Calu3 (cell line): ENCODE results near the gene PRKN. TPM values are rescaled to one million over a fixed set of nuclear protein-coding genes. Genes with fewer than 3 reads are reported as not detected.

Source experiments
- BruUV-seq: library from RNA; stranded (reverse); fragments of 400-500 nt; replicated peaks from 2 replicates; lab custom pipeline; 2021; lab: Mats Ljungman, UMichigan
- CTCF ChIA-PET: fragments of 300-600 bp; sonication (Branson Sonifier 250); formaldehyde crosslinking; loops from one replicate; lab custom pipeline; 2022; ENCODE audit warnings: antibody characterized with exemption; lab: Charles Lee
- DNase-seq: peaks from one replicate; pipeline ENCODE4 v3.0.0; 2022
- H3K27ac Mint-ChIP-seq: one replicate; pipeline ENCODE4 v1.8.0; 2022; ENCODE audit warnings: mixed read lengths; ENCODE audit not compliant: unreplicated experiment
- H3K27me3 Mint-ChIP-seq: one replicate; pipeline ENCODE4 v1.8.0; 2022; ENCODE audit warnings: mixed read lengths; ENCODE audit not compliant: unreplicated experiment
- H3K36me3 Mint-ChIP-seq: one replicate; pipeline ENCODE4 v1.8.0; 2022; ENCODE audit warnings: mild to moderate bottlenecking, moderate library complexity, mixed read lengths; ENCODE audit not compliant: insufficient read depth, unreplicated experiment
- H3K4me1 Mint-ChIP-seq: one replicate; pipeline ENCODE4 v1.8.0; 2022; ENCODE audit warnings: mild to moderate bottlenecking, low read depth, mixed read lengths; ENCODE audit not compliant: unreplicated experiment
- H3K4me3 Mint-ChIP-seq: one replicate; pipeline ENCODE4 v1.8.0; 2022; ENCODE audit warnings: mild to moderate bottlenecking, low read depth, moderate library complexity, mixed read lengths; ENCODE audit not compliant: unreplicated experiment
- H3K9me3 Mint-ChIP-seq: one replicate; pipeline ENCODE4 v1.8.0; 2022; ENCODE audit warnings: low read depth, mixed read lengths; ENCODE audit not compliant: unreplicated experiment
- intact Hi-C: fragments of 100-400 bp; cut with micrococcal nuclease; formaldehyde crosslinking; loops from one replicate; pipeline ENCODE4 v1.10.0; 2022; ENCODE audit not compliant: unreplicated experiment
- total RNA-seq: library from RNA; stranded (reverse); gene quantifications from 2 replicates; pipeline ENCODE4 v1.2.3, GENCODE V29; 2022
- TF ChIP-seq, protein P1 (sequence below): fragments of 200-600 bp; IDR thresholded peaks from one replicate; pipeline ENCODE4 v1.8.0; 2022; ENCODE audit warnings: antibody characterized with exemption; ENCODE audit not compliant: unreplicated experiment

Gene PRKN
- total RNA-seq, 1 experiment from 2014 or later, result 3.8 TPM

DNA sequence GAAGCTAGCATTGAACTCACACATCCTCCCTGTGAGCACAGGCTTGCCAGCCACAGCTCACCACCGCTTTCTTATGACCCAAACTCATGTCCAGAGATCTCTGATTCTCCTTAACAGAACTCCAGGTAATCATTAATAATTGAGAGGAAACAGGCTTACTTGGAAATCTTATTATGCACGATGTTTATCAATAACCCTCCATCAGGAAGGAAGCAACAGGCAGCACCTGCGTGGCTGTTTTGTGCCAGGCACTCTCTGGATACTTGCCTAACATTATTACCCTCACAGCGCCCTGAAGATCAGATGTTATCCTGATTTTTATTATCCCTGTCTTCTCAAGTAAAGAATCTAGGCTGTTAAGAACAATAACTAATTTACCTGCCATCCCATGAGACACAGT lies 306.6 kb downstream of the PRKN start:
- CTCF ChIA-PET, result no interaction called here
- no peaks in the 10 kb centered on the region for H3K9me3 Mint-ChIP-seq
- H3K27ac Mint-ChIP-seq, result no peak overlapping the region
- no peaks in the 10 kb centered on the region for H3K36me3 Mint-ChIP-seq
- no peaks in the 10 kb centered on the region for H3K4me1 Mint-ChIP-seq
- H3K27me3 Mint-ChIP-seq, result no peaks in the 10 kb centered on the region
- no peak for DNase-seq
- H3K4me3 Mint-ChIP-seq, result no peak overlapping the region
- TF ChIP-seq, protein P1, sequence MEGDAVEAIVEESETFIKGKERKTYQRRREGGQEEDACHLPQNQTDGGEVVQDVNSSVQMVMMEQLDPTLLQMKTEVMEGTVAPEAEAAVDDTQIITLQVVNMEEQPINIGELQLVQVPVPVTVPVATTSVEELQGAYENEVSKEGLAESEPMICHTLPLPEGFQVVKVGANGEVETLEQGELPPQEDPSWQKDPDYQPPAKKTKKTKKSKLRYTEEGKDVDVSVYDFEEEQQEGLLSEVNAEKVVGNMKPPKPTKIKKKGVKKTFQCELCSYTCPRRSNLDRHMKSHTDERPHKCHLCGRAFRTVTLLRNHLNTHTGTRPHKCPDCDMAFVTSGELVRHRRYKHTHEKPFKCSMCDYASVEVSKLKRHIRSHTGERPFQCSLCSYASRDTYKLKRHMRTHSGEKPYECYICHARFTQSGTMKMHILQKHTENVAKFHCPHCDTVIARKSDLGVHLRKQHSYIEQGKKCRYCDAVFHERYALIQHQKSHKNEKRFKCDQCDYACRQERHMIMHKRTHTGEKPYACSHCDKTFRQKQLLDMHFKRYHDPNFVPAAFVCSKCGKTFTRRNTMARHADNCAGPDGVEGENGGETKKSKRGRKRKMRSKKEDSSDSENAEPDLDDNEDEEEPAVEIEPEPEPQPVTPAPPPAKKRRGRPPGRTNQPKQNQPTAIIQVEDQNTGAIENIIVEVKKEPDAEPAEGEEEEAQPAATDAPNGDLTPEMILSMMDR, result no peak
- BruUV-seq, result no TSS peak
- intact Hi-C loops, result no loop called here

DNA sequence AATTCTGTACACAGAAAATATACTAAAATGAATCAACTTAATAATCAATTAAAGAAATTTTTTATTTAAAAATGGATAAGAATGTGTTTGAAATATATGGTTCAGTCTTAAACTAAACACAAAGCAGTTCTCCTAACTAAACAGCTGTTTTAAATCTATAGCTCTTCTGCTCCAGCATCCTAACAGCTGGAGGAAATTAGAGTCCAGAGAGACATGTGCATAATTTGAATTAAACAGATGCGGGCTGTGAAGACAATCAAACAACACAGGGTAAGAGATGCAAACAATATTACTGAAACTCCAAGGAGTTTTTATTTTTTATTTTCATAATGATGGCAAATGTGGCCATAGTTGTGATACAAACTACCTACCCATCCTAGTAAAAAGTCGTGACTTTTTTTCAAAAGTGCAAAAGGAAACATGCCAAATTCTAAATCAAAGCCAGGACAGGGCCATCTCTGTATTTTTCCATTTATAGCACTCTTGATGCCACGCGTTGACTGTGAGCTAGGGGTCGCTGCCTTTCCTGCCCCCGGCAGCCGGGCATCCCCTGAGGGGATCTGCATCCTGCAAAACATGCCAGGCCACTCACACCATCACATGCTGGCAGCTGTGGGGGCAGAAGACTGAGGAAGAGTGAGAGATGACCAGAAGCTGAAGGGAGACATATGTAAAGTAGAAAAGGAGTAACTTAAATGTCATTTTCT lies 310.6 kb downstream of the PRKN start:
- BruUV-seq, result no TSS peak
- no peaks in the 10 kb centered on the region for H3K4me1 Mint-ChIP-seq
- no peaks in the 10 kb centered on the region for H3K36me3 Mint-ChIP-seq
- DNase-seq, result no peak
- H3K4me3 Mint-ChIP-seq, result no peak overlapping the region
- no peak overlapping the region for H3K27ac Mint-ChIP-seq
- CTCF ChIA-PET, result no interaction called here
- TF ChIP-seq, protein P1, result no peak
- H3K27me3 Mint-ChIP-seq, result no peaks in the 10 kb centered on the region
- H3K9me3 Mint-ChIP-seq, result no peaks in the 10 kb centered on the region
- intact Hi-C loops, result no loop called here

DNA sequence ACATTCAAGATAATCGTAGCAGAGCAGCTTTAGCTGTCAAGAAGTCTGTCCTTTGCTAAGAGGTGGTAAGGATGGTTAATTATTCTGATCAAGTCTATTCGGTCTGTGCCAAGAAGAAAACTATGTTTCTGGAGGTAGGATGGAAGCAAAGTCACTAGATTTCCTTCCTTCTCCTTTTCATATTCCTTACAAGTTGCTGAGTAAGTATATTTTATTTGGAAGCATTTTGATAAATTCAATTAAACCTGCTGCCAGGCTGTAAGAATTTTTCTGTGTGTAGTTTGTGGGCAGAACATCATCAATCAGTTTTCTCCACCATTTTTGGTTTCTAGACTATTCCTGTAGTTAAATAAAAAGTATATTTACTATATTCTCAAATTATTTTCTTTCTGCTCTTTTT lies 311.3 kb downstream of the PRKN start:
- TF ChIP-seq, protein P1, result no peak
- Mint-ChIP-seq H3K4me1 (no peaks in the 10 kb centered on the region), H3K27ac (no peak overlapping the region), H3K36me3 (no peaks in the 10 kb centered on the region), H3K9me3 (no peaks in the 10 kb centered on the region), H3K27me3 (no peaks in the 10 kb centered on the region), H3K4me3 (no peak overlapping the region)
- no peak for DNase-seq
- no TSS peak for BruUV-seq
- CTCF ChIA-PET, result no interaction called here
- intact Hi-C loops, result no loop called here

DNA sequence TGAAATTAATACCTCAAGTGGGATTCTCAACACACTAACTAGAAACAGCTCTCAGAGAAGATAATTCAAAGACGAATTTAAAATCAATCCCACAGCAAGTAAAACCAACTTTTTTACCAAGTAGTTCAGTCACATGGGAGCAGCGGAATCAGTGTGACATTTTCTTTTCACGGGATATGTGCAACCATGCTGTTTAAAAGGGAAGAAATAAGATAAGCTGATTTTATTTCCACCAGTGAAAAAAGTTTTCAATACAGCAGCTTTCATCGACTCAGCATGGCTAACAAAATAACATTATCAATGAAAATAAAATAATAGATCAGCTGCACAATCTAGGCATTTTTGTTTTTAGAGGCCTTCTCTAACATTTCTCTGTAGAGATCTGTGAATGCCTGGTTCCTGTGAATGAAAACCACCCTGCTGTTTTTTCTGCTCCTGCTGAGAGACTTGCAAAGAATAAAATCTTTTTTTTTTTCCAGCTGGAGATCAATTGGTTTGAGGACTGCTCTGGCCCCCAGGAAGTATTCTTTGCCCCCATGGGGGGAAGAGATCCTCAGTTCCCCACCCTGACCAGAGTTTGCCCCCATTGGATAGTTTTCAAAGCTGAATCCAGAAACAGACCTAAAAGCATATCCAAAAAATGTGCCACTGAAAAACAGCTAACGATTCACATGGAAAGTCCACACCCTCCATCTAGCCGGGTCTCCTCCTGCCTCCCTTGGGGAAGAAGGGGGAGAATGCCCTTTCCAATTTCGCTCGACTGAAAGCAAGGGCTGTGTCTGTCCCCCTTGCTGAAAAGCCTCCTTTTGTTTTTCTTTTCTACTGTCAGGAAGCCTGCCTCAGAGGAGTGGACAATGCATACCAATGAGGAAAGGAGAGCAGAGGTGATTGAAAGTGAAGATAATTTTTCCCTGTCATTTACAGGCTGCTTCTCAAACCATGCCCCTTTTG lies 317.6 kb downstream of the PRKN start:
- no peaks in the 10 kb centered on the region for H3K9me3 Mint-ChIP-seq
- TF ChIP-seq, protein P1, result no peak
- no peaks in the 10 kb centered on the region for H3K27me3 Mint-ChIP-seq
- H3K4me3 Mint-ChIP-seq, result no peak overlapping the region
- H3K36me3 Mint-ChIP-seq, result no peaks in the 10 kb centered on the region
- no peak overlapping the region for H3K27ac Mint-ChIP-seq
- intact Hi-C loops, result no loop called here
- H3K4me1 Mint-ChIP-seq, result no peaks in the 10 kb centered on the region
- CTCF ChIA-PET, result no interaction called here
- no TSS peak for BruUV-seq
- DNase-seq, result no peak
